ENCODE measurements around the gene MYH1. TPM values are rescaled to one million over a fixed set of nuclear protein-coding genes. Genes with fewer than 3 reads are reported as not detected.

Gene MYH1
- total and polyA plus RNA-seq, 10 of the 15 experiments (the other 5 are each of a cell fraction or from before 2014, with no cell fraction given), result 0.01 TPM; not detected in 9

- no TSS peak for BruUV-seq (replicated peaks)
- H3K79me2 ChIP-seq (ENCODE audit: control insufficient read depth, insufficient read depth, low read length), result no peaks in the 10 kb centered on the region
- no peaks in the 10 kb centered on the region for H3K9me3 ChIP-seq (replicated peaks; ENCODE audit: control insufficient read depth, insufficient read depth, low read length)
- ChIA-PET POLR2A (no interaction called here), CTCF (no interaction called here), RAD21 (ENCODE audit: unreplicated experiment) (no interaction called here), SMC1A (ENCODE audit: uncharacterized antibody, unreplicated experiment) (no interaction called here)
- in situ Hi-C loops (cut with MboI) (no loop called here), intact Hi-C loops (cut with micrococcal nuclease; ENCODE audit: unreplicated experiment) (no loop called here)
- no peaks in the 10 kb centered on the region for H3K4me1 ChIP-seq (ENCODE audit: control insufficient read depth, insufficient read depth, low read length)
- no peaks in the 10 kb centered on the region for H4K20me1 ChIP-seq (ENCODE audit: control insufficient read depth, insufficient read depth)
- 29% methylated on average over 7 of the region's 7 CpGs for WGBS (ENCODE audit: insufficient coverage, insufficient replicate concordance, low lambda C conversion rate, missing lambda C conversion rate)
- no peak overlapping the region for H3K27ac ChIP-seq (ENCODE audit: control insufficient read depth, insufficient read depth)
- DNase-seq (ENCODE audit: low read depth, low spot score) (no peak), ATAC-seq (no peak), FAIRE-seq (no peak)
- 0 out of 4 replicates have a peak, but pooled peaks cover 0 to 2% of the 10 kb centered on the region in 2 experiments for H3K27me3 ChIP-seq (replicated peaks in 1 of 2; ENCODE audit: control insufficient read depth in 2 of 2, insufficient read depth in 2 of 2, low read length in 1 of 2)
- TF ChIP-seq KDM1A (IDR thresholded peaks at IDR 0.05; ENCODE audit: borderline replicate concordance) (no peak), MTA2 (IDR thresholded peaks at IDR 0.05; ENCODE audit: low read depth) (no peak), DPF2 (IDR thresholded peaks at IDR 0.05) (no peak), POU2F2 (IDR thresholded peaks at IDR 0.05; ENCODE audit: borderline replicate concordance, low read depth, low read length) (no peak), ATF3 (IDR thresholded peaks at IDR 0.05; ENCODE audit: borderline replicate concordance, extremely low read depth, low read depth, low read length) (no peak), IKZF1 (conservative IDR thresholded peaks at IDR 0.05) (no peak), SIX5 (IDR thresholded peaks at IDR 0.05; ENCODE audit: low read depth, low read length, severe bottlenecking) (no peak), RAD21 (IDR thresholded peaks at IDR 0.05; ENCODE audit: insufficient read depth, low read depth, low read length) (no peak), FOS (IDR thresholded peaks at IDR 0.05; ENCODE audit: borderline replicate concordance, extremely low read depth, insufficient read length) (no peak), GATAD2B (conservative IDR thresholded peaks at IDR 0.05; ENCODE audit: low read depth) (no peak)
- no peak overlapping the region for H3K4me3 ChIP-seq
- no peak overlapping the region for H3K4me2 ChIP-seq (ENCODE audit: control insufficient read depth, insufficient read depth)
- H3K36me3 ChIP-seq (ENCODE audit: control insufficient read depth in 2 of 2, insufficient read depth in 2 of 2, low read length in 1 of 2), result no peaks in the 10 kb centered on the region
- no peak overlapping the region for H3K9ac ChIP-seq (ENCODE audit: control insufficient read depth, insufficient read depth, low read length)
- no peak overlapping the region for H2AFZ ChIP-seq (ENCODE audit: control insufficient read depth, low read depth, low read length)
These were observed 2.3 kb downstream of the MYH1 start for GRCh38 chr17:10516065-10516464.
